ENCODE results near the gene PHACTR3.

Gene PHACTR3

DNA sequence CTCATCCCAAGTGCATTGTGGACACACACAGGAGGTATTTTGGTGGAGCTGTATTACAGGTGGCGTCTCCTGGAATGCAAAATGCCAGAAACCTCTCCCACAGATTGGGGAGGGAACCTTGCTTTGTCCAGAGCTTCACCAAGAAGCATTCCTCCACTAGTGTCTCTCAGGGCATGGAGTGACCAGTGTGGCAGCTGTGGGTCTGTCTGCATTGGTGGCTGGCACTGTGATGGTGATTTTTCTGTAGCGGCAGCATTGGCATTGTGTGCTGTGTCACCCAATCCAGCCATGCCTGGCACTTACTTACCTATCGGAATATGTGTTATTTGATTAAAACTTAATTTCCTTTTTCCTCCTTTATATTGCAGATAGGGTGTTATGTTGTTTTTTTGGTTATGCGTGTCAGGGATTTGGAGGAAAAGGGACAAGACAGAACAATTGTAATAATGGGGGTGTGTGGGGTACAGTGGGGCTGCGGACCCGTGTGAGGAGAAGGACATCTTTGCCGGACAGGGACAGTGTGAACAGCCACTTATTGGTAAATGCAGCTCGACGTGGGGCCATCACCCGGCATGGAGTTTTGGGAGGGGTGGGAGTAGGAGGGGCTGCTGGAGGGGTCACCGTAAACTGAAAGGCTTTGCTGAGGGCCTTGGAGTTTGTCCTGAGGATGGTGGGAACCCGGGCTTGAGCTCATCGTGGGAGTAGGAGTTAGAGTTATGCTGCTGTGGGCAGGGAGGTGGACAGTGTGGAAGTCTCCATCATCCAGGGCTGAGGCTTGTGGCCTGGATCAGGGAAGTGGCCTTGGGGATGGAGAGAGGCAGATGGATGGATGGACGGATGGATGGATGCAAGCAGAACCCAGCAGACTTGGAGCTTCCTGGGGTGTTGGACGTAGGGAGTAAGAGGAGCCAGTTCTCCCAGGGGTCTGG, 224.0 kb downstream of the PHACTR3 start:
- H3K27me3 ChIP-seq (ENCODE audit: insufficient read depth, low read length), result peaks cover 27% of the 10 kb centered on the region
- no peak overlapping the region for H3K4me3 ChIP-seq (ENCODE audit: low read length)
- no peak overlapping the region for H2AFZ ChIP-seq (ENCODE audit: low read depth, low read length)
- H3K36me3 ChIP-seq (ENCODE audit: insufficient read depth, low read length), result no peaks in the 10 kb centered on the region
- no peaks in the 10 kb centered on the region for H3K4me1 ChIP-seq (ENCODE audit: insufficient read depth, low read length)
- no peaks in the 10 kb centered on the region for H3K9me3 ChIP-seq (ENCODE audit: low read length)

DNA sequence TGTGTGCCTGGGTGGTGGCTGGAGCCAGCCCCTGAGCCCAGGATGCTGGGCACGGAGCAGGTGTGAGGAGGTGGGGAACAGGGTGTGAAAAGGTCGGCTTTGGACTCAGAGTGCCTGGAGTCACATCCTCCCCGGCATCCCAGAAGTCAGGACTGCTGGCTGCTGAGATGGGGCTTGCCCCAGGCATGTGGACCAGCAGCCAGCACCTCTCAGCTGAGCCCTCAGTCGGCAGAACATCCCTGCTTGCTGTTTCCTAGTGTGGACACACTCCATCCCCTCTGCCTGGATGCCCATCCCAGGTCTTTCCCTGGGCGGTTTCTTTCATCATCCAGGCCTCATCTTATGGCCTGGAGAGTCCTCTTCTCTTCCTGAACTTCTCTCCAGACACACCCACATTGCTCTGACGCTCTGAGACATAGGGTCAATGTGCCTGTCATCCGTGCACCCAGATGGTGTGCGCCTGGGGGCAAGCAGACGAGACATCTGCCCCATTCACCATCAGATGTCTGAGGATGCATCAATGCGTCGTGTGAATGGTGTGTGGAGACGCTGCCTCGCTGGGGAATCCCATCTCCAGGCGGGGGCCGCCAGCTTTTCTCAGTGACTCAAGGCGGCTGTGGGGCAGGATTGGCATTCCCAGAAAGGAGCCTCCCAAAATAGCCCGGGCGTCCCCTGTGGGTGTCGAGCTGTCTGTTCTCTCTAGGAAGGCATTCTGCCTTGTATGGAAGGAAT, 224.9 kb downstream of the PHACTR3 start:
- no peaks in the 10 kb centered on the region for H3K36me3 ChIP-seq (ENCODE audit: insufficient read depth, low read length)
- peaks cover 27% of the 10 kb centered on the region for H3K27me3 ChIP-seq (ENCODE audit: insufficient read depth, low read length)

DNA sequence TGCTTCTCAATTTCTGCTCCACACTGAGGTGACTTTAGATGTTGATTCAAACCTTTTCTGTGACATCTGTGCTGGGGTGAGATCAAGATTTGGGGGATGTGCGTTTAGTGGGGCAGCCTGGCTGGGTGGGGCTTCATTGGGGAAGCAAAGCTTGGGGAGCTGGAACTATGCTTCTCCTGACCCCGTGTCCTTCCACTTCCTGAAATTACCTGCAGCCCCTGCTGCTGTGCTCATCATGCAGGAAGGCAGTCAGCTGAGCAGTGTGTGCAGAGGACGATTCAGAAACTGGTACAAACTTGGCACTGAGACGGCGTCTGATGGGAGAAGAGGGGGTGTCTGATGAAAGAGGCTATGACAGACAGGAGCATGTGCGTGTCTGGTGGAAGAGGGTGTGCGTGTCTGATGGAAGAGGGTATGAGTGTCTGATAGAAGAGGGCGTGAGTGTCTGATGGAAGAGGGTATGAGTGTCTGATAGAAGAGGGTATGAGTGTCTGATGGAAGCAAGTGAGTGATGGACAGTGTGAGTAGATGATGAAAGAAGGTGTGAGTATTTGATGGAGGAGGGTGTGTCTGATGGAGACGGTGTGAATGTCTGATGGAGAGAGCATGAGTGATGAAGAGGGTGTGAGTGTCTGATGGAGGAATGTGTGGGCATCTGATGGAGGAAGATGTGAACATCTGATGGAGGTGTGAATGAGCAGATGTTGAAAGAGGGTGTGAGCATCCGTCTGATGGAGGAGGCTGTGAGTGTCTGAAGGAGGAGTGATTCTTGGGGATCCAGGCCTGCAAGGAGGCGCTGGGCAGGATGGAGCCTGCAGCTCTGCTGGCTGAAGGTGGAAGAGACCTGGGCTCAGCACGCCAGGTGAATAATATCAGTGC, 225.7 kb downstream of the PHACTR3 start:
- no peaks in the 10 kb centered on the region for H3K36me3 ChIP-seq (ENCODE audit: insufficient read depth, low read length)
- H2AFZ ChIP-seq (ENCODE audit: low read depth, low read length), result no peak overlapping the region
- H3K27me3 ChIP-seq (ENCODE audit: insufficient read depth, low read length), result peaks cover 29% of the 10 kb centered on the region
- no peaks in the 10 kb centered on the region for H3K9me3 ChIP-seq (ENCODE audit: low read length)
- no peak overlapping the region for H3K4me3 ChIP-seq (ENCODE audit: low read length)
- H3K4me1 ChIP-seq (ENCODE audit: insufficient read depth, low read length), result no peaks in the 10 kb centered on the region

More for the DNA sequence above, 224.9 kb downstream of the PHACTR3 start:
- Histone ChIP-seq H2AFZ (ENCODE audit: low read depth, low read length) (no peak overlapping the region), H3K9me3 (ENCODE audit: low read length) (no peaks in the 10 kb centered on the region), H3K4me3 (ENCODE audit: low read length) (no peak overlapping the region), H3K4me1 (ENCODE audit: insufficient read depth, low read length) (no peaks in the 10 kb centered on the region)

DNA sequence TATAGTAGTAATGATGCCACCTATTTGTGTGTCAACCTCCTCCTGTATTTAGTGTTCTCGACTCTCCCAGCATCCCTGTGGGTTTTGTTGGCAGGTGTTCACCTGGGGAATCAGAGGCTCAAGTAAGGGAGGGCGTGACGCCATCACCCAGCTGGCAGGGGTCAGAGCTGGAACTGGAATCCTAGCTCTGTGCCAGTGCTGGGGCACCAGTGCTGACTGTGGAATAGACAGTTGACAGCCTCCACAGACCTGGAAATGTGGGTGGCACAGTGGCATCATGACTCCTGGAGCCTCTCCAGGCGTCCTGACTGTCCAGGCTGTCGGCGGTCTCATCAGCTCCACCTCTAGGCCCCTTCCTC, 226.3 kb downstream of the PHACTR3 start:
- no peaks in the 10 kb centered on the region for H3K9me3 ChIP-seq (ENCODE audit: low read length)
- no peaks in the 10 kb centered on the region for H3K36me3 ChIP-seq (ENCODE audit: insufficient read depth, low read length)
- no peak overlapping the region for H3K4me3 ChIP-seq (ENCODE audit: low read length)
- H3K27me3 ChIP-seq (ENCODE audit: insufficient read depth, low read length), result peaks cover 31% of the 10 kb centered on the region
- H3K4me1 ChIP-seq (ENCODE audit: insufficient read depth, low read length), result no peaks in the 10 kb centered on the region
- no peak overlapping the region for H2AFZ ChIP-seq (ENCODE audit: low read depth, low read length)

DNA sequence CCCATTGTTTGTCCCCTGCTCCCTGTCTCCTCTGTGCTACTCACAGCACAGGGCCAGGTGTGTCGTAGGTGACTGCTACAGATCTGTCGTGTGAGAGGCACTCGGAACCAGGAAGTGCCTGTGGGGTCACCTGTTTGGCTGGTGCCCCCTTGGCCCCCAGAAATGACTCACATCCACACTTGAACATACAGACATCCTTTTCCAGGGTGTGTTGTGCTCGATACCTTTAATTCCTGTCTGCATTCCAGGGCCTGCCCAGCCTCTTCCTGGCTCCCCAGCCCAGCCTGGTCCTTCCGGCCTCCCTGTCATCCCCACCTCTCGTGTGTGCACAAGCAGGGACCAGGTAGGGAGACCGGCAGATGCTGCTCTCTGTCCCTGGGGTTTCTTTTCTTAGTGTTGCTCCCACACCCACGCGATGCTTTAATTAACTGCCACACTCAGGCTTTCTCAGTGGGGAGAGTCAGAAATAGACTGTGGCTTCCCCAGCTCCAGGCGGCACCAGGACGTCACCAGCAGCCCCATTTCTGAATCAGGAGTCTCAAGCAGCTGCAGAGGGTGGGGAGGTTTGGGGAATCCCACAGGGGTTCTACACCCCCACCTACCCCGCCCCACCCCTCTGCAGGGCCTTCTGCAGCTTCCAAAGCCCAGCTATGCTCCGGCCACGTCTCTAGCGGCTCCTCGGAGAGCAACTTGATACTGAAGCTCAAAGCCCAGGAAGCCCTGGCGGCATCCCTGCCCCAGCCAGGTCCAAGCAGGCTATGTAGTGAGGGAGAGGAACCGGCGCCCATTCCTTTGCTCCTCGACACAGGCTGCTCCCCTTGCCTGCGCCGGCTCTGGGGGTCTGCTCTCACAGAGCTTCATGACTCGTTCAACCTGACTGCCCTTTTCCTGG, 226.9 kb downstream of the PHACTR3 start:
- Histone ChIP-seq H3K36me3 (ENCODE audit: insufficient read depth, low read length) (no peaks in the 10 kb centered on the region), H3K9me3 (ENCODE audit: low read length) (no peaks in the 10 kb centered on the region), H3K4me3 (ENCODE audit: low read length) (no peak overlapping the region), H3K4me1 (ENCODE audit: insufficient read depth, low read length) (peaks cover 5% of the 10 kb centered on the region), H3K27me3 (ENCODE audit: insufficient read depth, low read length) (peaks cover 34% of the 10 kb centered on the region), H2AFZ (ENCODE audit: low read depth, low read length) (no peak overlapping the region)

DNA sequence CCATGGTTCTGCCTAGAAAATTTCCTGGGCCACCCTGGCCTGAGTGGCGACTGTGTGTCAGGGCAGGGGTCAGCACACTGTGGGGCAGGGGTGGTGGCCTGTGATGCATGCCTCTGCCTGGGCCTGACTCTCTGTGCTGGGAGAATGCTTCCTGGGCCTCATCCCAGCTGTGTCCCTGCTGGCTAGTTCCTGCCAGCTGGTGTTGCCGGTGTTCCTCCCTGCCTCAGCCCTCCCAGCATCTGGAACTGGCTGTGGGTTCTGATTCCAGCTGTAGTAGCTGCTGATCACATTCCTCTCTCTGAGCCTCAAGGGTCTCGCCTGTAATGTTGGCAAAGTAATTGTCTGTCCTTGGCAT, 227.6 kb downstream of the PHACTR3 start:
- no peaks in the 10 kb centered on the region for H3K9me3 ChIP-seq (ENCODE audit: low read length)
- no peak overlapping the region for H3K4me3 ChIP-seq (ENCODE audit: low read length)
- peaks cover 12% of the 10 kb centered on the region for H3K4me1 ChIP-seq (ENCODE audit: insufficient read depth, low read length)
- peaks cover 35% of the 10 kb centered on the region for H3K27me3 ChIP-seq (ENCODE audit: insufficient read depth, low read length)
- H2AFZ ChIP-seq (ENCODE audit: low read depth, low read length), result no peak overlapping the region
- no peaks in the 10 kb centered on the region for H3K36me3 ChIP-seq (ENCODE audit: insufficient read depth, low read length)

DNA sequence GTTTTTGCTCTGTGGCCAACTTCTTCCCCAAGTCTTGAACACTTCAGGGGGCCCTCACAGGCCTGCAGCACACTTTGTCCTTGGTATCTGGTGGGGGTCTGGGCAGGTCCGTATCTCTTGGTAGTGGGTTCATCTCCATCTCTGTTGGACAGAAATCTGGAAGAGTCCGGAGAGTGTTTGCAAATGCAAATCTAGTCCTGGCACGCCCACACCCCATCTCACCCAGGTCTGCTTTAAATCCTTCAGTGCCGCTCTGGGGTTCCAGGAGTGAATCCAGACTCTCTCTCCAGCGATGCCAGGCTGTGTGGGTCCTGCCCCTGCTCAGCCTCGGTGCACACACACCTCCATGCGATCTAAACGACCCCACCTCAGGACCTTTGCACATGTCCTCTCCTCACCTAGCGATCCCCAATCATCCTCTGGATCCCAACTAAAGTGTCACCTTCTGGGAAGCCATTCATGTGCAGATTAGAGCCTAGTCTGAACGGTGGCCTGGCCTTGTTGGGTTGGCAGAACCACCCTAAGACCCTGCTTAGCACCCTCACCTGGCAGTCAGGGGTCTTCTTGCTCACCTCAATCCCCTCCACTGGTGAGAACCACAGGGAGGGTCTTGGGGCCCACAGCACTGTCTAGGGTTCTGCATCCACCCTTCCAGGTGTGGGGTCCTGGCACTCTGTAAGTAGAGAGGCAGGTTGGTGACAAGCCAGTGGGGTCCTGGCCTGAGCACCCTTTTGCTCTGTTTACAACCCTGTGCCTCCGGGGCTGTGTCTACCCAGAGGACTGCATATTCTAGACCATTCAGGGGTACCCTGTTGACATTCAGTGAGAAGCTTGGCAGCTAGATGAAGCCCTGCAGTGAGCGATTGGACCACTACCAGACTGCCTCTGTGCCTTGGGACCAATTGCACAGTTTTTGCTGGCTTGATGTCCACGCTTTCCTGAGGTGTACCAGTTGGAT, 228.3 kb downstream of the PHACTR3 start:
- Histone ChIP-seq H3K36me3 (ENCODE audit: insufficient read depth, low read length) (no peaks in the 10 kb centered on the region), H3K4me1 (ENCODE audit: insufficient read depth, low read length) (peaks cover 12% of the 10 kb centered on the region), H3K27me3 (ENCODE audit: insufficient read depth, low read length) (peaks cover 34% of the 10 kb centered on the region), H3K4me3 (ENCODE audit: low read length) (no peak overlapping the region), H2AFZ (ENCODE audit: low read depth, low read length) (no peak overlapping the region), H3K9me3 (ENCODE audit: low read length) (no peaks in the 10 kb centered on the region)

DNA sequence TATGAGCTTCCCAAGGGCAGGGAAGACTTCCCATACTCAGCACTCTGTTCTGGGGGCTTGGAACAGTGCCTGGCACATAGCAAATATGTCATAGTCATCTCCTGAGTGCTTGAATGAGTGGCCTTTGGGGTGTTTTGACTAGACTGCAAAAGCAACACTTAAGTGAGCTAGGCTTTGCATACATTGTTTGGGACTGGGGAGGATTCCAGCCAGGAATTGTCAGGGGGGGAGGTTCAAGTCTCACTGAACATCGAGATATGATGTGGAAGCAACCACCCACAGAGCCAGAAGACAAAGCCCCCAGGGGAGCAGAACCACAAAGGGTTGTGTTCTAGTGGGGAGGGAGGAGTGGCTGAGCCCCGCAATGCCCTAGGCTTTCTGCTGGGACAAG, 230.7 kb downstream of the PHACTR3 start:
- Histone ChIP-seq H3K4me3 (ENCODE audit: low read length) (no peak overlapping the region), H3K27me3 (ENCODE audit: insufficient read depth, low read length) (peaks cover 24% of the 10 kb centered on the region), H3K36me3 (ENCODE audit: insufficient read depth, low read length) (no peaks in the 10 kb centered on the region), H3K4me1 (ENCODE audit: insufficient read depth, low read length) (peaks cover 12% of the 10 kb centered on the region), H2AFZ (ENCODE audit: low read depth, low read length) (no peak overlapping the region), H3K9me3 (ENCODE audit: low read length) (no peaks in the 10 kb centered on the region)

DNA sequence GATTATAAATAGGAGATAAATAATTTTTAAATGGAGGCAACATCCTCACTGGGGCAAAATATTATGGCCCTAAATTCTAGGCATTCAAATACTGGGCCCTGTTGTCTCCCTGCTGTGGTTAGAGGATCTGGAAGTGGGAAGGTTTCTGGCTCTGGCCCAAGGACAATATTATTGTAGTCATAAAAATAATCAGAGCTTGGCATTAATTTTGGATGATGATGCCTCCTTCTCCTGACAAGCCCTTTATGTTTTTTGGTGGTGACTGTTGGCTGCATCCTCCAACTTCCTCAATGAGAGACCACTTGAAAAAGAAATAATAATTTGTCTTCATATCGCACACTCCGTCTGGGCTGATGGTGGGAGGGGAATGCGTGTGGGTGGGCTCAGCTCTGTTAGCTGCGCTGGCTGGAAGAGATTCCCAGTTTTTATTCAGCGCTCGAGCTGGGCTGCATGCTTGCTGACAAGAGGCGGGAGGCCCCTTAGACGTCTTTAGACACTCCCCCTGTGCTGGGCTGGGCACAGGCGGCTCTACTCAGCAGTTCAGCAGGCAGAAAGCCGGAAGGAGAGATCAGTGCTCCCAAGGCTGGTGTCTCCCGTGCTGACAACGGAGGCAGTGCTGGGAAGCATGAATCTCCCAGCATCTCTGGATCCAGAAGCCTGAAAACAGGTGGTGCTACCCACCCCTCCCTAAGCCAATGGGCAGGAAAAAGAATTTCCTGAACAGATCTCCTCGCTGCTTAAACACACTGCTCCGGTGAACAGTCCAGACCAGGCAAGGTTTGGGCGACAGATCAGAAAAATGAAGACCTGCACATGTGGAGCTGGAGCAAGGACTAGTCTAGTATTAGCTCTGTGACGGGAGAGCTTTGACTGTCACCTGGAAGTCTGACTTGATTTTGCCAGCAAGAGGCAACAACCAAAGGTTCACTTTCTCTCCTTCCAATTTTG, 231.4 kb downstream of the PHACTR3 start:
- no peak overlapping the region for H3K4me3 ChIP-seq (ENCODE audit: low read length)
- H2AFZ ChIP-seq (ENCODE audit: low read depth, low read length), result no peak overlapping the region
- H3K27me3 ChIP-seq (ENCODE audit: insufficient read depth, low read length), result peaks cover 21% of the 10 kb centered on the region
- H3K36me3 ChIP-seq (ENCODE audit: insufficient read depth, low read length), result no peaks in the 10 kb centered on the region
- peaks cover 12% of the 10 kb centered on the region for H3K4me1 ChIP-seq (ENCODE audit: insufficient read depth, low read length)
- no peaks in the 10 kb centered on the region for H3K9me3 ChIP-seq (ENCODE audit: low read length)

DNA sequence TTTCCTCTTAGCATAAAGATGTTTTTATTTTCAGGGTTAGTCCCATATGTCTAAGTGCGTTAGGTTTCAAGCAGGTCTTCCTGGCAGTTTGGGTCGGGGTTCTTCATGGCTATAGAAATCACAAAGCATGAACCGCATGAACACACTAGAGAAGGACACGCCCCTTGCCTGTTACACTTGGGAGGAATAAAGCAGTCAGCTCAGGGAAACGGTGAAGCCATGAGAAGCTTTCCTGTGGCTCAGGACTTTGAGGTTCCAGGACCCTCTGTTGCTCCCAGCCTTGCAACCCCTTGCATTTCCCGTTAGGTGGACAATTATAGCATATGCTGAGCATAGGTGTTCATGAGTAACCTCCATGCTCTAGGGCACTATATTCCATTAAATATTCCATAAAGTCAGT, 232.4 kb downstream of the PHACTR3 start:
- Histone ChIP-seq H3K27me3 (ENCODE audit: insufficient read depth, low read length) (peaks cover 21% of the 10 kb centered on the region), H3K4me1 (ENCODE audit: insufficient read depth, low read length) (peaks cover 12% of the 10 kb centered on the region), H2AFZ (ENCODE audit: low read depth, low read length) (no peak overlapping the region), H3K4me3 (ENCODE audit: low read length) (no peak overlapping the region), H3K36me3 (ENCODE audit: insufficient read depth, low read length) (no peaks in the 10 kb centered on the region), H3K9me3 (ENCODE audit: low read length) (no peaks in the 10 kb centered on the region)

Measured in neuron (in vitro differentiated cells).